CD14-positive monocyte (primary cell): ENCODE data around the gene CCDC78. TPM values are rescaled to one million over a fixed set of nuclear protein-coding genes. Genes with fewer than 3 reads are reported as not detected.
A peak's percentile ranks its signal among the peaks of the same experiment; 100 is the strongest.
"Not testable (repeated sequence)": the region's sequence is repeated elsewhere in the genome, so short reads cannot be mapped to it uniquely, and the experiment has no call there.

Experiments used
- DNase-seq, 3 donors: peaks; one replicate each; pipeline ENCODE4 v3.0.0-alpha.2; 2011 to 2022
- H2AFZ ChIP-seq: 2 replicates; pipeline ENCODE4 v1.6.0; 2012; ENCODE audit warnings: mild to moderate bottlenecking, low read depth, low read length, inconsistent platforms; ENCODE audit not compliant: insufficient read depth, poor library complexity, severe bottlenecking
- H3K27ac ChIP-seq, 2 donors: 1 replicate in 1 of 2; 2 replicates in 1 of 2; pipeline ENCODE4 v1.5.1; 2012 to 2013; ENCODE audit warnings: low read length in 2 of 2, control low read depth in 1 of 2, inconsistent platforms in 1 of 2, low read depth in 1 of 2, mild to moderate bottlenecking in 1 of 2
- H3K27me3 ChIP-seq, 2 donors: one replicate each; pipeline versions ENCODE4 v1.6.0 to v1.6.1; 2011 to 2013; ENCODE audit warnings: low read length in 2 of 2; ENCODE audit not compliant: control insufficient read depth in 2 of 2, insufficient read depth in 2 of 2
- H3K36me3 ChIP-seq, 2 donors: replicated peaks in 1 of 2; 1 replicate in 1 of 2; 2 replicates in 1 of 2; pipeline versions ENCODE4 v1.5.1 to v1.6.1; 2012 to 2013; ENCODE audit warnings: low read length in 2 of 2, control low read depth in 1 of 2, inconsistent platforms in 1 of 2, mild to moderate bottlenecking in 1 of 2; ENCODE audit not compliant: insufficient read depth in 2 of 2, control insufficient read depth in 1 of 2
- H3K4me1 ChIP-seq, 2 donors: 1 replicate in 1 of 2; 2 replicates in 1 of 2; pipeline versions ENCODE4 v1.5.1 to v1.6.1; 2012 to 2013; ENCODE audit warnings: low read length in 2 of 2, control low read depth in 1 of 2, inconsistent platforms in 1 of 2, mild to moderate bottlenecking in 1 of 2, moderate library complexity in 1 of 2; ENCODE audit not compliant: insufficient read depth in 2 of 2, control insufficient read depth in 1 of 2
- H3K4me2 ChIP-seq: replicated peaks from 2 replicates; pipeline ENCODE3; 2012; ENCODE audit warnings: low read length, moderate library complexity, mild to moderate bottlenecking; ENCODE audit not compliant: poor library complexity, severe bottlenecking; ENCODE audit errors: extremely low read depth
- H3K4me3 ChIP-seq, 3 experiments: fragments of 200-600 bp in 1 of 3; sonication (generic) in 1 of 3; replicated peaks in 1 of 3; 1 replicate in 2 of 3; 2 replicates in 1 of 3; pipeline ENCODE4 v1.5.1; 2011 to 2013; ENCODE audit warnings: low read length in 3 of 3, mild to moderate bottlenecking in 3 of 3, control low read depth in 2 of 3, low read depth in 2 of 3, inconsistent platforms in 1 of 3, moderate library complexity in 1 of 3
- H3K79me2 ChIP-seq: 2 replicates; pipeline ENCODE4 v1.6.0; 2012; ENCODE audit warnings: mild to moderate bottlenecking, control low read depth, inconsistent platforms, low read length, moderate library complexity; ENCODE audit not compliant: insufficient read depth
- H3K9ac ChIP-seq: 2 replicates; pipeline ENCODE4 v1.6.0; 2017; ENCODE audit warnings: low read length, mild to moderate bottlenecking; ENCODE audit not compliant: insufficient read depth, poor library complexity, severe bottlenecking
- H3K9me3 ChIP-seq, 2 donors: replicated peaks in 1 of 2; 1 replicate in 1 of 2; 2 replicates in 1 of 2; pipeline versions ENCODE4 v1.5.1 to v1.6.1; 2012 to 2013; ENCODE audit warnings: low read length in 2 of 2, control low read depth in 1 of 2; ENCODE audit not compliant: control insufficient read depth in 1 of 2, insufficient read depth in 1 of 2
- H4K20me1 ChIP-seq: 2 replicates; pipeline ENCODE4 v1.6.0; 2012; ENCODE audit warnings: mild to moderate bottlenecking, low read length, control low read depth, moderate library complexity; ENCODE audit not compliant: insufficient read depth
- H3K27ac Mint-ChIP-seq, 7 donors: one replicate each; pipeline ENCODE4 v1.8.0; 2020; ENCODE audit warnings: mild to moderate bottlenecking in 7 of 7, mixed read lengths in 7 of 7, moderate library complexity in 6 of 7, inconsistent platforms in 2 of 7
- H3K27me3 Mint-ChIP-seq, 3 donors: one replicate each; pipeline ENCODE4 v1.8.0; 2021 to 2022; ENCODE audit warnings: low read depth in 3 of 3, mild to moderate bottlenecking in 3 of 3, mixed read lengths in 3 of 3, moderate library complexity in 3 of 3, inconsistent platforms in 1 of 3
- H3K36me3 Mint-ChIP-seq, 2 donors: one replicate each; pipeline ENCODE4 v1.8.0; 2020; ENCODE audit warnings: mixed read lengths in 2 of 2, inconsistent platforms in 1 of 2, mild to moderate bottlenecking in 1 of 2
- H3K4me1 Mint-ChIP-seq: one replicate; pipeline ENCODE4 v1.8.0; 2020; ENCODE audit warnings: mild to moderate bottlenecking, mixed read lengths
- H3K4me3 Mint-ChIP-seq, 2 donors: one replicate each; pipeline ENCODE4 v1.8.0; 2020; ENCODE audit warnings: mild to moderate bottlenecking in 2 of 2, mixed read lengths in 2 of 2, moderate library complexity in 1 of 2
- H3K9me3 Mint-ChIP-seq, 7 donors: one replicate each; pipeline ENCODE4 v1.8.0; 2020 to 2022; ENCODE audit warnings: mixed read lengths in 7 of 7, mild to moderate bottlenecking in 6 of 7, moderate library complexity in 6 of 7, inconsistent platforms in 2 of 7
- WGBS: methylation state at CpG from one replicate; pipeline ENCODE4 v1.1.5; 2013; ENCODE audit warnings: missing lambda C conversion rate; ENCODE audit not compliant: insufficient coverage; 5-methylcytosine and 5-hydroxymethylcytosine counted together
- intact Hi-C, 2 donors: fragments of 100-400 bp; cut with micrococcal nuclease; formaldehyde crosslinking; loops; one replicate each; pipeline versions ENCODE4 v1.15.0 to v1.15.1; 2023
- polyA plus RNA-seq, 3 donors: library from polyadenylated mRNA; depleted of rRNA in 1 of 3; unstranded in 2 of 3; stranded (reverse) in 1 of 3; fragments of 300-500 nt in 2 of 3; fragments of >200 nt in 1 of 3; fragmentation: Illumina TruSeq in 2 of 3; gene quantifications; 1 replicate in 2 of 3; 2 replicates in 1 of 3; pipeline ENCODE4 v1.2.3, GENCODE V29; 2012 to 2021
- TF ChIP-seq, protein P1 (sequence below): fragments of 200-600 bp; IDR thresholded peaks from one replicate; pipeline ENCODE4 v1.8.0; 2022; ENCODE audit warnings: antibody characterized with exemption, mild to moderate bottlenecking

Gene CCDC78
- polyA plus RNA-seq, 3 donors: 0.96 TPM; not detected in 2

DNA sequence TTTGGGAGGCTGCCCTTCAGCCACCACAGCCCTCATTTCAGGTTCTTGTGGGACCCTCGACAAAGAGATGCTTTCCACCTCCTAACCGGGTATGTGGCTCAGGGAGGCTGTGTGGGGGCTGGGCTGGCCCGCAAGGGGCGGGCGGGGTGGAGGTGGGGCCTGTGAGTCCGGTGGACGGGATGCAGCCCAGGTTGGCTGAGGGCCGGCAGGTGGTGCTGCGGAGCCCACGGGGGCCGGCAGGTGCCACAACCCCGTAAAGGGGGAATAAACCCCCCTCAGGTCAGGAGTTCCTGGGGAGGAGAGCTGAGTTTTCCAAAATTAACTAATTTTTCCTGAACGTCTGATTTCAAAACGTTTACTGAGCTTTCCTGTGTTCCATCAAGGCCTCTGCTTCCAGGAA, 19.5 kb upstream of the CCDC78 start:
- no peak for DNase-seq
- no peaks in the 10 kb centered on the region for H4K20me1 ChIP-seq

DNA sequence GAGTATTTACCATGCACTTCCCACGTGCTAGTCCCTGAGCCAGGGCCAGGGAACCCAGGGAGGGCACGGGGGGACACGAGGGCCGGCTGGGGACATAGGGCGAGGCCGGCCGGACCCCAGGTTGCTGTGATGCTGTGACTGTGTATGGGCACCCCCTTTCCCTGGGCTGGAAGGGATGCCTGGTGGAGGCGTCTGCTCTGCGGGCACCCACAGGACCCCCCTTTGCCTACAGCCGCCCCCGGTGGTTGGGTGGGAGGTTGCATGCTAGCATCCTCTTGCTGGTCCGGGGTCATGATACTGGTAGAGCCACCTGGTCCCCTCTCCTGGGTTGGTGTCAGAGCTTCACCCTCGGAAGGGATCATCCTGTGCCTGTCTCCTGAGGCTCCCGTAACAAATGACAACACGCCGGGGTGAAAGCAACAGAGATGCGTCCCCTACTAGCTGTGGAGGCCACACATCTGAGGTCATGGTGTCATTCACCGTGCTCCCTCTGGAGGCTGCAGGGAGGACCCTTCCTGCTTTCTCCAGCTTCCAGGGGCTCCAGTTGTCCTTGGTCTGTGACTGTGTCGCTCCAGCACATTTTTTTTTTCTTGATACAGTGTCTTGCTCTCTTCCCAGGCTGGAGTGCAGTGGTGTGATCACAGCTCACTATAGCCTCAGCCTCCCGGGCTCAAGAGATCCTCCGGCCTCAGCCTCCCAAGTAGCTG, 17.7 kb upstream of the CCDC78 start:
- Histone ChIP-seq H3K27ac (no peak overlapping the region), H3K36me3 (peaks cover 0 to 2% of the 10 kb centered on the region in 2 donors), H3K79me2 (peaks cover 12% of the 10 kb centered on the region), H3K9me3 (no peaks in the 10 kb centered on the region), H2AFZ (no peak overlapping the region), H3K27me3 (no peaks in the 10 kb centered on the region), H3K9ac (no peak overlapping the region), H4K20me1 (peaks cover 5% of the 10 kb centered on the region), H3K4me3 (no peak overlapping the region), H3K4me1 (peaks cover 14 to 17% of the 10 kb centered on the region in 2 donors), H3K4me2 (no peak overlapping the region)
- H3K36me3 Mint-ChIP-seq: peaks cover 3 to 8% of the 10 kb centered on the region in 2 donors
- no peak overlapping the region for H3K27ac Mint-ChIP-seq
- peaks cover 0 to 1% (median 0%) of the 10 kb centered on the region in 3 donors for H3K27me3 Mint-ChIP-seq
- 91% methylated on average over 17 of the region's 21 CpGs for whole genome bisulfite sequencing
- DNase-seq: no peak
- intact Hi-C loops: no loop called here
- no peaks in the 10 kb centered on the region for H3K9me3 Mint-ChIP-seq
- H3K4me3 Mint-ChIP-seq: no peak overlapping the region
- TF ChIP-seq, protein P1, sequence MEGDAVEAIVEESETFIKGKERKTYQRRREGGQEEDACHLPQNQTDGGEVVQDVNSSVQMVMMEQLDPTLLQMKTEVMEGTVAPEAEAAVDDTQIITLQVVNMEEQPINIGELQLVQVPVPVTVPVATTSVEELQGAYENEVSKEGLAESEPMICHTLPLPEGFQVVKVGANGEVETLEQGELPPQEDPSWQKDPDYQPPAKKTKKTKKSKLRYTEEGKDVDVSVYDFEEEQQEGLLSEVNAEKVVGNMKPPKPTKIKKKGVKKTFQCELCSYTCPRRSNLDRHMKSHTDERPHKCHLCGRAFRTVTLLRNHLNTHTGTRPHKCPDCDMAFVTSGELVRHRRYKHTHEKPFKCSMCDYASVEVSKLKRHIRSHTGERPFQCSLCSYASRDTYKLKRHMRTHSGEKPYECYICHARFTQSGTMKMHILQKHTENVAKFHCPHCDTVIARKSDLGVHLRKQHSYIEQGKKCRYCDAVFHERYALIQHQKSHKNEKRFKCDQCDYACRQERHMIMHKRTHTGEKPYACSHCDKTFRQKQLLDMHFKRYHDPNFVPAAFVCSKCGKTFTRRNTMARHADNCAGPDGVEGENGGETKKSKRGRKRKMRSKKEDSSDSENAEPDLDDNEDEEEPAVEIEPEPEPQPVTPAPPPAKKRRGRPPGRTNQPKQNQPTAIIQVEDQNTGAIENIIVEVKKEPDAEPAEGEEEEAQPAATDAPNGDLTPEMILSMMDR: peak; percentile 16
- peaks cover 16% of the 10 kb centered on the region for H3K4me1 Mint-ChIP-seq

More for the DNA sequence above, 19.5 kb upstream of the CCDC78 start:
- Mint-ChIP-seq H3K27me3 (peaks cover 0 to 1% (median 0%) of the 10 kb centered on the region in 3 donors), H3K36me3 (no peaks in the 10 kb centered on the region), H3K4me3 (no peak overlapping the region), H3K27ac (no peak overlapping the region), H3K9me3 (no peaks in the 10 kb centered on the region), H3K4me1 (peaks cover 4% of the 10 kb centered on the region)
- no peak overlapping the region for H3K9ac ChIP-seq
- H3K79me2 ChIP-seq: peaks cover under 1% of the 10 kb centered on the region
- H3K9me3 ChIP-seq: no peaks in the 10 kb centered on the region
- TF ChIP-seq, protein P1: peak; percentile 29
- no peaks in the 10 kb centered on the region for H3K36me3 ChIP-seq
- no peaks in the 10 kb centered on the region for H3K27me3 ChIP-seq
- intact Hi-C loops: no loop called here
- H2AFZ ChIP-seq: no peak overlapping the region
- no peak overlapping the region for H3K4me2 ChIP-seq
- 18% methylated on average over 8 of the region's 14 CpGs for WGBS
- H3K27ac ChIP-seq: no peak overlapping the region
- no peak overlapping the region for H3K4me3 ChIP-seq
- H3K4me1 ChIP-seq: peaks cover 5 to 6% of the 10 kb centered on the region in 2 donors

DNA sequence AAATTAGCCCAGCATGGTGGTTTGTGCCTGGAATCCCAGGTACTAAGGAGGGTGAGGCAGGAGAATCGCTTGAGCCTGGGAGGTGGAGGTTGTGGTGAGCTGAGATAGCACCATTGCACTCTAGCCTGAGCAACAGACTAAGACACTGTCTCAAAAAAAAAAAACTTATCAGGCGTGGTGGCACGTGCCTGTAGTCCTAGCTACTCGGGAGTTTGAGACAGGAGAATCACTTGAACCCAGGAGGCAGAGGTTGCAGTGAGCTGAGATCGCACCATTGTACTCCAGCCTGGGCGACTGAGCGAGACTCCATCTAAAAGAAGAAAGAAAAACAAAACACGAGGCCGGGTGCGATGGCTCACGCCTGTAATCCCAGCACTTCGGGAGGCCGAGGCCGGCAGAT, 16.7 kb upstream of the CCDC78 start:
- H3K4me3 Mint-ChIP-seq, intact Hi-C loops, H3K27ac ChIP-seq, H4K20me1 ChIP-seq, H3K27me3 Mint-ChIP-seq, H3K36me3 ChIP-seq, H3K9me3 ChIP-seq, H3K4me3 ChIP-seq, DNase-seq, H2AFZ ChIP-seq, H3K9me3 Mint-ChIP-seq, H3K9ac ChIP-seq, H3K4me2 ChIP-seq, H3K27me3 ChIP-seq: not testable (repeated sequence)
- Histone ChIP-seq H3K79me2 (peaks cover 12% of the 10 kb centered on the region), H3K4me1 (peaks cover 14 to 17% of the 10 kb centered on the region in 2 donors)
- peaks cover 5 to 17% of the 10 kb centered on the region in 2 donors for H3K36me3 Mint-ChIP-seq
- whole genome bisulfite sequencing: 89% methylated on average over 6 of the region's 14 CpGs
- peaks cover 16% of the 10 kb centered on the region for H3K4me1 Mint-ChIP-seq
- H3K27ac Mint-ChIP-seq: peak overlapping the region in 1 of 7 donors; percentile 57
